Mucosa of stomach (tissue), 1 donor: Measurements from ENCODE around the gene GPRC5A.
A peak's percentile ranks its signal among the peaks of the same experiment; 100 is the strongest.
"Not testable (repeated sequence)": the region's sequence is repeated elsewhere in the genome, so short reads cannot be mapped to it uniquely, and the experiment has no call there.

Experiments used
- H3K27me3 ChIP-seq: one replicate; pipeline ENCODE4 v1.7.0; 2013; ENCODE audit warnings: mild to moderate bottlenecking, low read length; ENCODE audit not compliant: control insufficient read depth, insufficient read depth
- H3K36me3 ChIP-seq: one replicate; pipeline ENCODE4 v1.7.0; 2013; ENCODE audit warnings: low read length; ENCODE audit not compliant: control insufficient read depth, insufficient read depth
- H3K4me1 ChIP-seq: one replicate; pipeline ENCODE4 v1.7.0; 2013; ENCODE audit warnings: mild to moderate bottlenecking, low read length; ENCODE audit not compliant: control insufficient read depth, insufficient read depth
- H3K4me3 ChIP-seq: one replicate; pipeline ENCODE4 v1.7.0; 2013; ENCODE audit warnings: low read length
- H3K9ac ChIP-seq: one replicate; pipeline ENCODE4 v1.7.0; 2013; ENCODE audit warnings: mild to moderate bottlenecking, low read length, moderate library complexity
- H3K9me3 ChIP-seq: one replicate; pipeline ENCODE4 v1.7.0; 2013; ENCODE audit warnings: mild to moderate bottlenecking, low read length, moderate library complexity; ENCODE audit not compliant: control insufficient read depth
- donor health status: Pancreatic carcinoma.

Gene GPRC5A

GRCh38 chr12:12891080-12891880, at the start of gene GPRC5A:
Gene GPRC5A (plus strand): TSS chr12:12891562. CDS start chr12:12908250, 16,688 bp downstream.
- peak within 1 kb of the TSS; percentile 79 for H3K4me3 ChIP-seq
- peaks cover 14% of the 10 kb centered on the region for H3K4me1 ChIP-seq
- no peaks in the 10 kb centered on the region for H3K9me3 ChIP-seq
- no peaks in the 10 kb centered on the region for H3K36me3 ChIP-seq
- H3K27me3 ChIP-seq, result peaks cover 7% of the 10 kb centered on the region
- H3K9ac ChIP-seq, result peak within 1 kb of the TSS; percentile 92

- Histone ChIP-seq H3K4me3 (no peak overlapping the region), H3K27me3 (no peaks in the 10 kb centered on the region), H3K9ac (no peak overlapping the region), H3K36me3 (no peaks in the 10 kb centered on the region), H3K4me1 (peaks cover 5% of the 10 kb centered on the region), H3K9me3 (no peaks in the 10 kb centered on the region)
Observed at GRCh38 chr12:12845794-12846243, 45.5 kb upstream of the GPRC5A start.

- H3K4me3 ChIP-seq, H3K36me3 ChIP-seq, H3K4me1 ChIP-seq, H3K9me3 ChIP-seq, H3K9ac ChIP-seq, H3K27me3 ChIP-seq: not testable (repeated sequence)
Observed at GRCh38 chr12:12846780-12847179, 44.6 kb upstream of the GPRC5A start.

- Histone ChIP-seq H3K27me3 (no peaks in the 10 kb centered on the region), H3K4me3 (no peak overlapping the region), H3K36me3 (no peaks in the 10 kb centered on the region), H3K4me1 (no peaks in the 10 kb centered on the region), H3K9ac (no peak overlapping the region), H3K9me3 (no peaks in the 10 kb centered on the region)
Observed at GRCh38 chr12:12853435-12853834, 37.9 kb upstream of the GPRC5A start.

- Histone ChIP-seq H3K36me3 (no peaks in the 10 kb centered on the region), H3K9me3 (no peaks in the 10 kb centered on the region)
Observed at GRCh38 chr12:12859690-12860089, 31.7 kb upstream of the GPRC5A start.

GRCh38 chr12:12864243-12864642, 27.1 kb upstream of the GPRC5A start:
- Histone ChIP-seq H3K4me3 (no peak overlapping the region), H3K27me3 (no peaks in the 10 kb centered on the region), H3K4me1 (no peaks in the 10 kb centered on the region), H3K36me3 (no peaks in the 10 kb centered on the region), H3K9ac (no peak overlapping the region), H3K9me3 (no peaks in the 10 kb centered on the region)

More at GRCh38 chr12:12859690-12860089, 31.7 kb upstream of the GPRC5A start:
- H3K27me3 ChIP-seq, result no peaks in the 10 kb centered on the region
- H3K9ac ChIP-seq, result no peak overlapping the region
- H3K4me1 ChIP-seq, result no peaks in the 10 kb centered on the region
- H3K4me3 ChIP-seq, result no peak overlapping the region

GRCh38 chr12:12868477-12869235, 22.7 kb upstream of the GPRC5A start:
- H3K9ac ChIP-seq, result no peak overlapping the region
- no peaks in the 10 kb centered on the region for H3K27me3 ChIP-seq
- H3K4me3 ChIP-seq, result no peak overlapping the region
- H3K9me3 ChIP-seq, result no peaks in the 10 kb centered on the region
- H3K36me3 ChIP-seq, result no peaks in the 10 kb centered on the region
- H3K4me1 ChIP-seq, result peaks cover 24% of the 10 kb centered on the region

- Histone ChIP-seq H3K27me3 (no peaks in the 10 kb centered on the region), H3K9me3 (no peaks in the 10 kb centered on the region)
Observed at GRCh38 chr12:12870465-12870864, 20.9 kb upstream of the GPRC5A start.

GRCh38 chr12:12871587-12872138, 19.7 kb upstream of the GPRC5A start:
- no peaks in the 10 kb centered on the region for H3K9me3 ChIP-seq
- no peaks in the 10 kb centered on the region for H3K27me3 ChIP-seq
- H3K4me1 ChIP-seq, result peaks cover 39% of the 10 kb centered on the region
- H3K36me3 ChIP-seq, result no peaks in the 10 kb centered on the region
- no peak overlapping the region for H3K4me3 ChIP-seq
- H3K9ac ChIP-seq, result peak overlapping the region; percentile 54

More at GRCh38 chr12:12870465-12870864, 20.9 kb upstream of the GPRC5A start:
- H3K4me3 ChIP-seq, result no peak overlapping the region
- no peaks in the 10 kb centered on the region for H3K36me3 ChIP-seq
- peaks cover 39% of the 10 kb centered on the region for H3K4me1 ChIP-seq
- H3K9ac ChIP-seq, result no peak overlapping the region

GRCh38 chr12:12872139-12872933, 19.0 kb upstream of the GPRC5A start:
- peak overlapping the region; percentile 66 for H3K9ac ChIP-seq
- no peaks in the 10 kb centered on the region for H3K9me3 ChIP-seq
- no peak overlapping the region for H3K4me3 ChIP-seq
- H3K4me1 ChIP-seq, result peaks cover 43% of the 10 kb centered on the region
- no peaks in the 10 kb centered on the region for H3K36me3 ChIP-seq
- no peaks in the 10 kb centered on the region for H3K27me3 ChIP-seq

GRCh38 chr12:12872934-12873275, 18.5 kb upstream of the GPRC5A start:
- Histone ChIP-seq H3K4me3 (no peak overlapping the region), H3K27me3 (no peaks in the 10 kb centered on the region), H3K9ac (peak overlapping the region; percentile 66), H3K36me3 (no peaks in the 10 kb centered on the region), H3K9me3 (no peaks in the 10 kb centered on the region), H3K4me1 (peaks cover 48% of the 10 kb centered on the region)
